Measurements from ENCODE around the gene ZNF335.

Gene ZNF335

GRCh38 chr20:45927071-45927878 is 44.7 kb downstream of the ZNF335 start:
- H3K27me3 ChIP-seq (ENCODE audit: insufficient read depth, poor library complexity, severe bottlenecking) = no peaks in the 10 kb centered on the region
- H3K4me3 ChIP-seq (replicated peaks; ENCODE audit: insufficient read depth, low read length) = no peak overlapping the region
- DNase-seq (ENCODE audit: low read depth in 1 of 2, low spot score in 1 of 2) = no peak
- no peak overlapping the region for H3K27ac ChIP-seq (replicated peaks)
- no peak for TF ChIP-seq POLR2AphosphoS5 (IDR thresholded peaks at IDR 0.05; ENCODE audit: low read depth)
- TF ChIP-seq GABPA (IDR thresholded peaks at IDR 0.05; ENCODE audit: low read depth) = no peak
- no peak for TF ChIP-seq SPI1 (IDR thresholded peaks at IDR 0.05; ENCODE audit: borderline replicate concordance, low read depth)
- no peak for TF ChIP-seq CTCF (IDR thresholded peaks at IDR 0.05; ENCODE audit: insufficient read depth, low read length)
- no peak for TF ChIP-seq REST (IDR thresholded peaks at IDR 0.05; ENCODE audit: insufficient replicate concordance, low read depth)

- no peak overlapping the region for H3K27ac ChIP-seq (replicated peaks)
- TF ChIP-seq CTCF (IDR thresholded peaks at IDR 0.05; ENCODE audit: insufficient read depth, low read length) (no peak), SPI1 (IDR thresholded peaks at IDR 0.05; ENCODE audit: borderline replicate concordance, low read depth) (no peak), POLR2AphosphoS5 (IDR thresholded peaks at IDR 0.05; ENCODE audit: low read depth) (no peak), GABPA (IDR thresholded peaks at IDR 0.05; ENCODE audit: low read depth) (no peak), REST (IDR thresholded peaks at IDR 0.05; ENCODE audit: insufficient replicate concordance, low read depth) (no peak)
- no peak overlapping the region for H3K4me3 ChIP-seq (replicated peaks; ENCODE audit: insufficient read depth, low read length)
- DNase-seq (ENCODE audit: low read depth in 1 of 2, low spot score in 1 of 2) = no peak
- no peaks in the 10 kb centered on the region for H3K27me3 ChIP-seq (ENCODE audit: insufficient read depth, poor library complexity, severe bottlenecking)
These were observed 45.3 kb downstream of the ZNF335 start for GRCh38 chr20:45926731-45927070.

- H3K27ac ChIP-seq (replicated peaks) = no peak overlapping the region
- no peak overlapping the region for H3K4me3 ChIP-seq (replicated peaks; ENCODE audit: insufficient read depth, low read length)
- TF ChIP-seq GABPA (IDR thresholded peaks at IDR 0.05; ENCODE audit: low read depth) (no peak), CTCF (IDR thresholded peaks at IDR 0.05; ENCODE audit: insufficient read depth, low read length) (no peak), POLR2AphosphoS5 (IDR thresholded peaks at IDR 0.05; ENCODE audit: low read depth) (no peak), SPI1 (IDR thresholded peaks at IDR 0.05; ENCODE audit: borderline replicate concordance, low read depth) (no peak), REST (IDR thresholded peaks at IDR 0.05; ENCODE audit: insufficient replicate concordance, low read depth) (no peak)
- H3K27me3 ChIP-seq (ENCODE audit: insufficient read depth, poor library complexity, severe bottlenecking) = no peaks in the 10 kb centered on the region
- no peak for DNase-seq (ENCODE audit: low read depth in 1 of 2, low spot score in 1 of 2)
These were observed 46.0 kb downstream of the ZNF335 start for GRCh38 chr20:45925821-45926506.
